ENCODE results near the gene ESR1.

GRCh38 chr6:151784441-151785214 is 22.9 kb upstream of the ESR1 start:
- TF ChIP-seq CBFB (CRISPR knock-in tag; IDR thresholded peaks at IDR 0.05; ENCODE audit: low read depth) (no peak), CTCF (IDR thresholded peaks at IDR 0.05) (no peak), MAX (CRISPR knock-in tag; IDR thresholded peaks at IDR 0.05) (no peak), FOXK1 (CRISPR knock-in tag; IDR thresholded peaks at IDR 0.05) (no peak), NR2C2 (CRISPR knock-in tag; IDR thresholded peaks at IDR 0.05) (no peak), MXD4 (CRISPR knock-in tag; IDR thresholded peaks at IDR 0.05; ENCODE audit: borderline replicate concordance) (no peak), NR3C1 (CRISPR knock-in tag; conservative IDR thresholded peaks at IDR 0.05; ENCODE audit: low read depth) (no peak), PREB (CRISPR knock-in tag; IDR thresholded peaks at IDR 0.05; ENCODE audit: borderline replicate concordance) (no peak), HMGXB4 (CRISPR knock-in tag; IDR thresholded peaks at IDR 0.05) (no peak), AFF4 (CRISPR knock-in tag; IDR thresholded peaks at IDR 0.05; ENCODE audit: borderline replicate concordance) (no peak), ETV6 (CRISPR knock-in tag; IDR thresholded peaks at IDR 0.05) (no peak), IRF2 (CRISPR knock-in tag; IDR thresholded peaks at IDR 0.05; ENCODE audit: borderline replicate concordance, low read depth) (no peak)
